ENCODE results near the gene TTYH2. TPM values are rescaled to one million over a fixed set of nuclear protein-coding genes. Genes with fewer than 3 reads are reported as not detected.

Gene TTYH2
- 1.7 to 3.6 TPM (median 1.9 TPM) in 5 replicates for total RNA-seq (2022; extraction: Qiagen RNA extraction)

GRCh38 chr17:74212913-74213791 is at the start of gene TTYH2:
TSS of gene TTYH2 (plus strand) at chr17:74213571. CDS start at chr17:74213588, 17 bp downstream.

GRCh38 chr17:74203439-74204240 is 9.7 kb upstream of the TTYH2 start, which contains the start of gene RPL38:
TSS of gene RPL38 (plus strand) at chr17:74203678. CDS start at chr17:74203956, 278 bp downstream.

GRCh38 chr17:74274060-74274708 is 60.8 kb downstream of the TTYH2 start, which contains the start of gene DNAI2:
TSS of gene DNAI2 (plus strand) at chr17:74274234. CDS start at chr17:74281818, 7,584 bp downstream.

Other genes with a start within 250 kb of the TTYH2 start
- 2,688 to 3,729 TPM (median 2,866 TPM) in 5 replicates for gene RPL38, start 9.9 kb upstream of the TTYH2 start, total RNA-seq (2022; extraction: Qiagen RNA extraction)
- gene DNAI2, start 60.7 kb downstream of the TTYH2 start, total RNA-seq (2022; extraction: Qiagen RNA extraction), result not detected in 5 replicates
- 0.05 to 0.14 TPM (median 0.09 TPM) in 3 of 5 replicates, not detected in the others for gene KIF19, start 112.7 kb downstream of the TTYH2 start, total RNA-seq (2022; extraction: Qiagen RNA extraction)
- 0.08 TPM in 1 of 5 replicates, not detected in the others for gene BTBD17, start 148.3 kb downstream of the TTYH2 start, total RNA-seq (2022; extraction: Qiagen RNA extraction)
- gene GPR142, start 153.9 kb downstream of the TTYH2 start, total RNA-seq (2022; extraction: Qiagen RNA extraction), result not detected in 5 replicates
- gene GPRC5C, start 218.5 kb downstream of the TTYH2 start, total RNA-seq (2022; extraction: Qiagen RNA extraction), result 40.7 to 67.4 TPM (median 60.7 TPM) in 5 replicates